AG04450 (cell line): ENCODE results near the gene TMEM106A. TPM values are rescaled to one million over a fixed set of nuclear protein-coding genes. Genes with fewer than 3 reads are reported as not detected.
"Not testable (repeated sequence)": the region's sequence is repeated elsewhere in the genome, so short reads cannot be mapped to it uniquely, and the experiment has no call there.

Source experiments
- CTCF ChIA-PET: fragments of 300-600, 350-600 bp; formaldehyde crosslinking; extraction: SDS; loops from one replicate; lab custom pipeline; 2022; ENCODE audit warnings: antibody characterized with exemption, inconsistent platforms; lab: Charles Lee
- POLR2A ChIA-PET: fragments of 350-600 bp; formaldehyde crosslinking; extraction: SDS; loops from one replicate; lab custom pipeline; 2021; ENCODE audit warnings: antibody characterized with exemption, inconsistent platforms; lab: Yijun Ruan, JAX
- DNase-seq: peaks from one replicate; pipeline ENCODE4 v3.0.0-alpha.2; 2011; ENCODE audit warnings: low read depth, low spot score
- H3K27ac ChIP-seq: one replicate; pipeline ENCODE4 v1.5.1; 2012; ENCODE audit warnings: low read depth, low read length, control low read depth
- H3K27me3 ChIP-seq: one replicate; pipeline ENCODE4 v1.6.0; 2012; ENCODE audit warnings: low read length; ENCODE audit not compliant: control insufficient read depth, insufficient read depth
- H3K4me3 ChIP-seq: 2 replicates; pipeline ENCODE4 v1.5.1; 2011; ENCODE audit warnings: mild to moderate bottlenecking, low read depth, low read length, control low read depth
- H3K9me3 ChIP-seq: 2 replicates; pipeline ENCODE4 v1.5.1; 2012; ENCODE audit warnings: low read length; ENCODE audit not compliant: control insufficient read depth, insufficient read depth
- CTCF ChIP-seq: IDR thresholded peaks from 2 replicates; pipeline ENCODE4 v1.5.1; 2011; ENCODE audit warnings: low read depth, low read length, control low read depth, inconsistent platforms
- polyA minus RNA-seq: library from RNA; depleted of rRNA, polyadenylated mRNA; stranded (reverse); fragments of >200 nt; gene quantifications from 2 replicates; pipeline ENCODE4 v1.2.3, GENCODE V29; 2011; rRNA and poly(A)+ RNA removed
- polyA plus RNA-seq: library from polyadenylated mRNA; depleted of rRNA; stranded (reverse); fragments of >200 nt; gene quantifications from 2 replicates; pipeline ENCODE4 v1.2.3, GENCODE V29; 2011; rRNA removed

Gene TMEM106A, protein sequence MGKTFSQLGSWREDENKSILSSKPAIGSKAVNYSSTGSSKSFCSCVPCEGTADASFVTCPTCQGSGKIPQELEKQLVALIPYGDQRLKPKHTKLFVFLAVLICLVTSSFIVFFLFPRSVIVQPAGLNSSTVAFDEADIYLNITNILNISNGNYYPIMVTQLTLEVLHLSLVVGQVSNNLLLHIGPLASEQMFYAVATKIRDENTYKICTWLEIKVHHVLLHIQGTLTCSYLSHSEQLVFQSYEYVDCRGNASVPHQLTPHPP
- polyA plus RNA-seq (4.5 and 5.1 TPM in 2 replicates), polyA minus RNA-seq (8.8 and 10.9 TPM in 2 replicates)

GRCh38 chr17:43211480-43212402, at the start of gene TMEM106A:
Gene TMEM106A, plus strand, starts transcription at chr17:43211875. Its CDS starts 1,167 bp downstream, at chr17:43213042.
- Histone ChIP-seq H3K27me3 (no peaks in the 10 kb centered on the region), H3K4me3 (peak within 1 kb of the TSS; percentile 75), H3K27ac (peak within 1 kb of the TSS; percentile 80), H3K9me3 (no peaks in the 10 kb centered on the region)
- ChIA-PET POLR2A (interaction anchor here (0.9 to 2.9 kb wide), 5 partner anchors 14 to 213 kb away, joined by 4 to 31 read pairs (median 8); partner anchors contain the start of gene RPL27), CTCF (interaction anchor here (0.5 to 1.3 kb wide), 4 partner anchors 98 to 327 kb away, joined by 3 to 4 read pairs (median 4); no protein-coding TSS in a partner anchor)
- peak; percentile 67 for DNase-seq
- TF ChIP-seq CTCF, result peak; percentile 44

DNA sequence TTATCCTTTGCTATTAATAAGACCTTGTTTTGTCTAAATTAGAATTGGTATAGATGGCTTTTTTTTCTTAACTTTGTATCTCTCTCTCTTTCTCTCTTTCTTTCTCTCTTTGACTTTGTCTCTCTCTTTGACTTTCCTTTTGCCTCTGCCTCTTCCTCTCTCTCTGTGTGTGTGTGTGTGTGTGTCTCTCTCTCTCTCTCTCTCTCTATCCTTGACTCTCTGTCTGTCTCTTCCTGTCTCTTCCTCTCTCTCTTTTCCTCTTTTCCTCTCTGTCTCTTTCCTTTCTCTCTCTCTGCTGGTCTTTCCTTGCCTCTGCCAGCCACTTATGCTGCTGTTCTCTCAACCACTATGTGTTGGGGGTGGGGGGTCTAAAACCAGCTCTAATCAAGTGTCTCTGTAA, 45.7 kb upstream of the TMEM106A start:
- DNase-seq, H3K9me3 ChIP-seq, H3K4me3 ChIP-seq, POLR2A ChIA-PET, CTCF ChIA-PET, H3K27ac ChIP-seq, H3K27me3 ChIP-seq: not testable (repeated sequence)

DNA sequence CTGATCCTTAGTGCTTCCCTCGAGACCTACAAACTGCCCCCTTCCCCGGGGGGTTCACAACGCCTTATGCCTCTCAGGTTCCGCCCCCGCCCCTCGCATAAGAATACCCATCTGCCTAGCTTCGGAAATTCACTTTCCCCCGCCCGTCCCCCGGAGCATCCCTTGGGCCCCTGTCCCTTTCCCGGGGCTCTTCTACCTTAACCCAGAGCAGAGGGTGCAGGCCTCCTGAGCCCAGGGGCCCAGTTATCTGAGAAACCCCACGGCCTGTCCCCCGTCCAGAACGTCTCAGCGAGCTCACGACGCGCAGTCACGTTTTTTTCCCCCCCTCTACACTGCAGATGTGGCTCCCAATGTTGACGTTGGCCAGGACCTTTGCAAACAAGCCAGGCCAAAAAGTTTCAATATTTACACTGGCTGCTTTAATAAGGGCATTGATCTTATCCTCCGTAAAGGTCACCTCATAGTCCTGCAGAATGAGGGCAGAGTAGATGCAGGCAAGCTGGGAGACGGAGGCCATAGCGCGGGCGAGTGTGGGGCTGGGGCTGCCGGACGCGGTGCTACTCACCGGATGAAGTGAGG, 42.0 kb upstream of the TMEM106A start:
- no peak for TF ChIP-seq CTCF
- no peaks in the 10 kb centered on the region for H3K27me3 ChIP-seq
- ChIA-PET POLR2A (interaction anchor here (0.9 to 1.5 kb wide), 4 partner anchors 8 to 146 kb away, joined by 3 to 5 read pairs (median 4); no protein-coding TSS in a partner anchor), CTCF (interaction anchor here (2.8 kb wide), 1 partner anchor 145 kb away, joined by 9 read pairs; the partner anchor contains the start of gene RND2)
- H3K9me3 ChIP-seq, result peaks cover under 1% of the 10 kb centered on the region
- H3K4me3 ChIP-seq, result peak overlapping the region; percentile 80
- H3K27ac ChIP-seq, result peak overlapping the region; percentile 91
- no peak for DNase-seq

DNA sequence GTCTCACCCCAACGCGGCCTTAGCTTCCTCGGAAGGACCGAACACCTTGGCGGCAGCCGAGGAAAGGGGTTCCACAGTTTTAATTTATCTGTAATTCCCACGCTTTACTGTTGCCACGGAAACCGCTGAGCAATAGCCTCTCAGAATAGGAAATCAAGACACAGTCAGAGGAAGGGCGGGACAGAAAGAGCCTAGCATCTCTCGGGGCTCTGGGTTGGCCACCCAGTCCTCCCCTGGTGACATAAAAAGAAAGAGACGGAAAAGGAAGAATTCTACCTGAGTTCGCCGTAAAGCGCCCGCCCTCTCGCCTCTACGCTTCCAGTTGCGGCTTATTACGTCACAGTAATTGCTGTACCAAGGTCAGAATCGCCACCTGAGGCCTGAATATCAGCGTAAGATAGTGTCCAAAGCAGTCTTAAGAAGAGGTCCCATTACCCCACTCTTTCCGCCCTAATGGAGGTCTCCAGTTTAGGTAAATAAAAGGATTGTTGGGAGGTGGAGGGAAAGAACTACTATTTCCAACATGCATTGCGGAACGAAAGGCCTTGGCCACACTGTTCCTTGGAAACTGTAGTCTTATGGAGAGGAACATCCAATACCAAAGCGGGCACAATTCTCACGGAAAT, 41.4 kb upstream of the TMEM106A start:
- ChIA-PET POLR2A (interaction anchor here (0.9 to 1.5 kb wide), 4 partner anchors 8 to 146 kb away, joined by 3 to 5 read pairs (median 4); no protein-coding TSS in a partner anchor), CTCF (interaction anchor here (2.8 kb wide), 1 partner anchor 146 kb away, joined by 9 read pairs; the partner anchor contains the start of gene RND2)
- peaks cover 4% of the 10 kb centered on the region for H3K9me3 ChIP-seq
- peak overlapping the region; percentile 80 for H3K4me3 ChIP-seq
- TF ChIP-seq CTCF, result no peak
- H3K27me3 ChIP-seq, result no peaks in the 10 kb centered on the region
- peak overlapping the region; percentile 91 for H3K27ac ChIP-seq
- DNase-seq, result peak; percentile 74
